Right lobe of liver (tissue), 6 donors: ENCODE data around the gene RDH11. TPM values are rescaled to one million over a fixed set of nuclear protein-coding genes. Genes with fewer than 3 reads are reported as not detected.

Experiments used
- ATAC-seq, 4 donors: fragments of 200-7000 bp; cut with Tn5 transposase; one replicate each; pipeline ENCODE4 v1.9.1; 2020; ENCODE audit warnings: mild to moderate bottlenecking in 4 of 4, moderate library complexity in 4 of 4
- DNase-seq, 3 donors: peaks; one replicate each; pipeline ENCODE4 v3.0.0-alpha.2; 2020
- H3K27ac ChIP-seq, 3 donors: fragments of 200-600 bp; one replicate each; pipeline ENCODE4 v1.8.0; 2022
- H3K27me3 ChIP-seq, 2 donors: fragments of 200-600 bp; one replicate each; pipeline ENCODE4 v1.8.0; 2022
- H3K36me3 ChIP-seq, 4 donors: fragments of 200-600 bp; sonication (generic) in 1 of 4; one replicate each; pipeline versions ENCODE4 v1.5.1 to v1.8.0; 2017 to 2022; ENCODE audit warnings: control low read depth in 1 of 4
- H3K4me1 ChIP-seq, 4 donors: fragments of 200-600 bp; sonication (generic) in 1 of 4; one replicate each; pipeline versions ENCODE4 v1.5.1 to v1.8.0; 2017 to 2022; ENCODE audit warnings: control low read depth in 1 of 4
- H3K4me3 ChIP-seq, 3 donors: fragments of 200-600 bp; one replicate each; pipeline ENCODE4 v1.8.0; 2022
- H3K9me3 ChIP-seq, 4 donors: fragments of 200-600 bp; sonication (generic) in 1 of 4; one replicate each; pipeline versions ENCODE4 v1.5.1 to v1.8.0; 2017 to 2022; ENCODE audit warnings: control low read depth in 1 of 4
- POLR2A ChIP-seq: fragments of 450-650 bp; IDR thresholded peaks from one replicate; pipeline ENCODE4 v1.6.1; 2017; ENCODE audit warnings: antibody characterized with exemption, mild to moderate bottlenecking
- WGBS: methylation state at CpG from one replicate; pipeline ENCODE4 v1.1.6; 2018; ENCODE audit warnings: low coverage, low lambda C conversion rate; ENCODE audit not compliant: insufficient coverage; ENCODE audit errors: missing lambda C conversion rate; 5-methylcytosine and 5-hydroxymethylcytosine counted together
- intact Hi-C, 2 donors: fragments of 100-400 bp; cut with DNase I; formaldehyde crosslinking; loops; one replicate each; pipeline versions ENCODE4 v1.11.2 to v1.14.1; 2022
- total RNA-seq, 6 experiments: library from RNA; depleted of rRNA in 2 of 6; stranded (reverse); fragments of >200 nt in 2 of 6; fragmentation: NEBNext Ultra II Directional in 3 of 6; extraction: Animal tissue kit (Norgen Biotek cat#: 25700) in 3 of 6; gene quantifications; one replicate each; pipeline versions ENCODE4 v1.1.0 to v1.2.4, GENCODE V29; 2016 to 2023
- TF ChIP-seq, protein P1 (sequence below), 4 donors: fragments of 200-600 bp in 3 of 4; fragments of 450-650 bp in 1 of 4; IDR thresholded peaks; one replicate each; pipeline versions ENCODE4 v1.5.1 to v1.8.0; 2016 to 2022; ENCODE audit warnings: antibody characterized with exemption in 4 of 4, mild to moderate bottlenecking in 2 of 4
- donor health status: DM: no; HTN: yes; CAD: no.
- donor health status: DM: no; HTN: no; CAD: no.
- donor health status: DM: no; HTN: no; CAD: no.
- donor health status: DM: no; HTN: yes; CAD: no.
- donor health status: DM: no; HTN: yes; CAD: no.

RDH11 gene
- total RNA-seq, 6 experiments from 2014 or later = 35.5 to 106 (median 83.4) TPM

DNA sequence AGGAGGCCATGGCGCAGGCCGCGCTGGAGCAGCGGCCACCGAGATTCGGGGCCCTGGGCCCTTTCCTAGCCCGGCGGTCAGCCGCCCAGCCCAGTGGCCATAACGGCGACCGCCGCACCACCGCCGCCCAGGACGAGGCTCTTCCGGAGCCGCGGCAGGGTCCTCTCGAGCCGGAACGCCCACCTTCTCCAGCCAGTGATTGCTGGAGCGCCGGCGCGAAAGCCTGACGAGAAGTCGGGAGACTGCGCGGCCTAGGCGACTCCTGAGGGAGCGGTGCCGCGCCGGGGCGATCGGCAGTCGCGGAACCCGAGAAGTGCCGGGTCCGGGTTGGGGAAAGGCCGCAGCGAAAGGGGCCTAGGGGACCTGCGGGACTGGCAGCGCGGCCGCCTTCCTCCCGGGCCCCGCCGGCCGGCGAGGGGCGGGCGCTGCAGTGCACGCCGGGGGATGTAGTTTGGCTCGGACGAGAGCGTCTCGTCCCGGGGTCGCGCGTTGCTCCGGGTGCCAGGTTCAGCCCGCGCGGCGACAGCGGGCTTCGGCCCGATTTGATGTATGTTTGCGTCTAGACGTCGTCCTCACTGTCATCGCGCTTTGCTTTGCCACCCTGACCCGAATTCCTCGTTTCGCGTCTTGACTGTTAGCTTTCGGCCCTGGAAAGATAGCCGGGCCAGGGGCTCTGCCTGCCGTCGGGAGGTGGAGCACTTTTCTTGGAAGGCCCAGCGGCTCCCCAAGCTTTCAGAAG is 20.9 kb downstream of the RDH11 start, which contains the start of gene VTI1B:
TSS of gene VTI1B (minus strand) at position 153 of the 739 bp plus-strand sequence. CDS start at position 10, 143 bp downstream.
- Histone ChIP-seq H3K9me3 (no peaks in the 10 kb centered on the region), H3K4me1 (peaks cover 0 to 19% (median 5%) of the 10 kb centered on the region in 4 donors), H3K27ac (peak within 1 kb of the TSS; percentile 97 to 100 (median 99)), H3K27me3 (no peaks in the 10 kb centered on the region), H3K4me3 (peak within 1 kb of the TSS; percentile 89 to 99 (median 98)), H3K36me3 (peaks cover 0 to 8% (median 0%) of the 10 kb centered on the region in 4 donors)
- DNase-seq (peak; percentile 81 to 86 (median 86)), ATAC-seq (peak; percentile 92 to 95 (median 94))
- intact Hi-C loops = no loop called here
- TF ChIP-seq, protein P1, sequence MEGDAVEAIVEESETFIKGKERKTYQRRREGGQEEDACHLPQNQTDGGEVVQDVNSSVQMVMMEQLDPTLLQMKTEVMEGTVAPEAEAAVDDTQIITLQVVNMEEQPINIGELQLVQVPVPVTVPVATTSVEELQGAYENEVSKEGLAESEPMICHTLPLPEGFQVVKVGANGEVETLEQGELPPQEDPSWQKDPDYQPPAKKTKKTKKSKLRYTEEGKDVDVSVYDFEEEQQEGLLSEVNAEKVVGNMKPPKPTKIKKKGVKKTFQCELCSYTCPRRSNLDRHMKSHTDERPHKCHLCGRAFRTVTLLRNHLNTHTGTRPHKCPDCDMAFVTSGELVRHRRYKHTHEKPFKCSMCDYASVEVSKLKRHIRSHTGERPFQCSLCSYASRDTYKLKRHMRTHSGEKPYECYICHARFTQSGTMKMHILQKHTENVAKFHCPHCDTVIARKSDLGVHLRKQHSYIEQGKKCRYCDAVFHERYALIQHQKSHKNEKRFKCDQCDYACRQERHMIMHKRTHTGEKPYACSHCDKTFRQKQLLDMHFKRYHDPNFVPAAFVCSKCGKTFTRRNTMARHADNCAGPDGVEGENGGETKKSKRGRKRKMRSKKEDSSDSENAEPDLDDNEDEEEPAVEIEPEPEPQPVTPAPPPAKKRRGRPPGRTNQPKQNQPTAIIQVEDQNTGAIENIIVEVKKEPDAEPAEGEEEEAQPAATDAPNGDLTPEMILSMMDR (IDR thresholded peaks at IDR 0.05) = peak; percentile 3 to 25 (median 13)
- peak; percentile 65 for TF ChIP-seq POLR2A
- WGBS = 0% methylated on average over 5 of the region's 87 CpGs

DNA sequence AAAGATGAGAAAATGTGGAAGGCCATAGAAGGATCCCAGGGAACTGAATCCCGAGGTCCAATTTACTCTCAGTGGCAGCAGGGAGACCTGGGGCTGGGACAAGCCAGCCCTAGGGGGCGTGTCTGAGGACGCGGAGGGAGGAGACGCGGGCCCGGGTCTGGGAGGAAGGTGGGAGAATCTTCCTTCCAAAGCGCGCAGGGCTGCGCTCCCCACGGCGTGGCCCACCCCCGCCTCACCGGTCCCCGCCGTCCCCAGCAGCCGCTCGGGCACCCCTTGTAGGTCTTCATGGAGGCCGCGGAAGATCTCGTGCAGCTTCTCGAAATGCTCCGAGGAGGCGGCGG is 21.5 kb downstream of the RDH11 start:
- H3K9me3 ChIP-seq = no peaks in the 10 kb centered on the region
- intact Hi-C loops = no loop called here
- H3K4me1 ChIP-seq = peaks cover 0 to 19% (median 5%) of the 10 kb centered on the region in 4 donors
- no peak for TF ChIP-seq POLR2A
- TF ChIP-seq, protein P1 (IDR thresholded peaks at IDR 0.05) = peak; percentile 13 to 44 (median 37)
- H3K4me3 ChIP-seq = peak overlapping the region; percentile 89 to 99 (median 98)
- DNase-seq = peak; percentile 83 to 86 (median 85)
- no peaks in the 10 kb centered on the region for H3K27me3 ChIP-seq
- WGBS = 2% methylated on average over 14 of the region's 25 CpGs
- peak; percentile 81 to 91 (median 88) for ATAC-seq
- peak overlapping the region; percentile 97 to 100 (median 99) for H3K27ac ChIP-seq
- H3K36me3 ChIP-seq = peaks cover 0 to 8% (median 0%) of the 10 kb centered on the region in 4 donors

DNA sequence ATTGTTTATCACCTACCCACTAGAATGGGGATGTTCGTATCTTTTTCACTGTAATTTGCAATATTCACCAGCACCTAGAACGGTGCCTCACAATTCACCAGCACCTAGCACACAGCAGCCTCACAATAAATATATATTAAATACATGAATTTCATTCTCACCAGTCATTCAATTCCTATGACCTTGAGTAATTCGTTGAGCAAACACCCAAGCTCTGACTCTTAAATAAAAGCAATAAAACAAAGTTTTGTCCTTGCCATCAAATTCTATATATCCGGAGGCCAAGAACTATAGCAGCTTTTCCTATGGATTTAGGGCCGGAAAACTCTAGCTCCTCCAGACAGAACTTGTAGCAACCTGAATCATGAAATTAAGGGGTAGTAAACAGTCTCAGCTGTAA is 22.1 kb downstream of the RDH11 start:
- no peak for DNase-seq
- Histone ChIP-seq H3K4me1 (peaks cover 0 to 19% (median 5%) of the 10 kb centered on the region in 4 donors), H3K27ac (no peak overlapping the region), H3K4me3 (peak overlapping the region; percentile 89 to 99 (median 98)), H3K9me3 (no peaks in the 10 kb centered on the region), H3K36me3 (peaks cover 0 to 8% (median 0%) of the 10 kb centered on the region in 4 donors), H3K27me3 (no peaks in the 10 kb centered on the region)
- no peak for TF ChIP-seq POLR2A
- TF ChIP-seq, protein P1 (IDR thresholded peaks at IDR 0.05) = no peak
- ATAC-seq = no peak
- WGBS = 24% methylated on average over 5 of the region's 5 CpGs
- intact Hi-C loops = no loop called here

DNA sequence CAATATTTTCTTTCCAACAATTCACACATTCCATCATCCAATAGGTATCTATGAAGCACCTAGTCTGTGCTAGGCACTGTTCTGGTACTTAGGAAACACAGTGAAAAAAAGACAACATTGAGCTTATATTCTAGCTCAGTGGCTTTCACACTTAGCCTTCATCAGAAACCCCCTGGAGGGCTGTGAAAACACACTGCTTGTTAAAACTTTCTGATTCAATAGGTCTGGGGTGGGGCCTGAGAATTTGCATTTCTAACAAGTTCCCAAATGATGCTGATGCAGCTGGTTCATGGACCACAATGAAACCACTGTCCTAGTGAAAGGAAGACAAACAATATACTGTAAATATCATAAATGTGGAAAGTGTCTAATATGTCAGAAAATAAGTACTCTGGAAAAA is 27.0 kb downstream of the RDH11 start:
- DNase-seq (no peak), ATAC-seq (no peak)
- H3K27me3 ChIP-seq = no peaks in the 10 kb centered on the region
- no peak overlapping the region for H3K27ac ChIP-seq
- H3K4me1 ChIP-seq = peaks cover 0 to 21% (median 3%) of the 10 kb centered on the region in 4 donors
- TF ChIP-seq POLR2A = no peak
- TF ChIP-seq, protein P1 (IDR thresholded peaks at IDR 0.05) = no peak
- intact Hi-C loops = loop anchor here (10.0 kb wide), 2 partner anchors 84 to 94 kb away; no protein-coding TSS in a partner anchor
- H3K9me3 ChIP-seq = no peaks in the 10 kb centered on the region
- H3K4me3 ChIP-seq = no peak overlapping the region
- no peaks in the 10 kb centered on the region for H3K36me3 ChIP-seq
